Measurements from ENCODE around the gene PLCB4.

DNA sequence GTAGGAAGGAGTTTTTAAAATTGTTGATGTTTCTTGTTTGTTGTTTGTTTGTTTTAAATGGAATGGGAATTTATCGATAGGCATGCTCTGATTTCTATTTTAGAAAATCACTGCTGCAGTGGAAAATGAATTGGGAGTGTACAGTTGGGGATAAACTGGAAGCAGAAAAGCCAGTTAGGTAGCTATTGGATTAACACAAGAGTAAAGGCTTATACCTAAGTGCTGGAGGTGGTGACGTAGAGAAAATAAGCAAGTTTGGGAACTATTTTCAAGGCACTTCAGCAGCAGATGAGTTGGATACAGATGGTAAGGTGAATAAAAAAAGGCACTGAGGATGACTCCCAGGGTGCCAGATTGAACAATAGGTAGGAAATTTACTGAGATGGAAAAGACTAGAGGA, 164.9 kb downstream of the PLCB4 start:
- no peak for TF ChIP-seq POLR2A (IDR thresholded peaks at IDR 0.05)
- TF ChIP-seq, protein P1, sequence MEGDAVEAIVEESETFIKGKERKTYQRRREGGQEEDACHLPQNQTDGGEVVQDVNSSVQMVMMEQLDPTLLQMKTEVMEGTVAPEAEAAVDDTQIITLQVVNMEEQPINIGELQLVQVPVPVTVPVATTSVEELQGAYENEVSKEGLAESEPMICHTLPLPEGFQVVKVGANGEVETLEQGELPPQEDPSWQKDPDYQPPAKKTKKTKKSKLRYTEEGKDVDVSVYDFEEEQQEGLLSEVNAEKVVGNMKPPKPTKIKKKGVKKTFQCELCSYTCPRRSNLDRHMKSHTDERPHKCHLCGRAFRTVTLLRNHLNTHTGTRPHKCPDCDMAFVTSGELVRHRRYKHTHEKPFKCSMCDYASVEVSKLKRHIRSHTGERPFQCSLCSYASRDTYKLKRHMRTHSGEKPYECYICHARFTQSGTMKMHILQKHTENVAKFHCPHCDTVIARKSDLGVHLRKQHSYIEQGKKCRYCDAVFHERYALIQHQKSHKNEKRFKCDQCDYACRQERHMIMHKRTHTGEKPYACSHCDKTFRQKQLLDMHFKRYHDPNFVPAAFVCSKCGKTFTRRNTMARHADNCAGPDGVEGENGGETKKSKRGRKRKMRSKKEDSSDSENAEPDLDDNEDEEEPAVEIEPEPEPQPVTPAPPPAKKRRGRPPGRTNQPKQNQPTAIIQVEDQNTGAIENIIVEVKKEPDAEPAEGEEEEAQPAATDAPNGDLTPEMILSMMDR (IDR thresholded peaks at IDR 0.05), result no peak
